Measurements from ENCODE around the gene RTEL1. TPM values are rescaled to one million over a fixed set of nuclear protein-coding genes. Genes with fewer than 3 reads are reported as not detected.
A peak's percentile ranks its signal among the peaks of the same experiment; 100 is the strongest.
"Not testable (repeated sequence)": the region's sequence is repeated elsewhere in the genome, so short reads cannot be mapped to it uniquely, and the experiment has no call there.

Gene RTEL1
- total RNA-seq, 1 donor from 2014 or later: 16.6 TPM

GRCh38 chr20:63648895-63649589 is 9.1 kb upstream of the RTEL1 start:
- no peak for DNase-seq (ENCODE audit: low read depth)

- DNase-seq (ENCODE audit: low read depth): not testable (repeated sequence)
These were observed 7.6 kb upstream of the RTEL1 start for GRCh38 chr20:63650486-63650885.

- no peak for DNase-seq (ENCODE audit: low read depth)
These were observed 6.2 kb upstream of the RTEL1 start for GRCh38 chr20:63651942-63652191.

GRCh38 chr20:63652192-63652980 is 5.7 kb upstream of the RTEL1 start:
- DNase-seq (ENCODE audit: low read depth): no peak

GRCh38 chr20:63653041-63653973 is 4.8 kb upstream of the RTEL1 start, which contains the start of gene STMN3:
TSS of gene STMN3 (minus strand) at chr20:63653424. CDS start at chr20:63653345, 79 bp downstream.
- DNase-seq (ENCODE audit: low read depth): peak; percentile 89

- no peak for DNase-seq (ENCODE audit: low read depth)
These were observed 4.0 kb upstream of the RTEL1 start for GRCh38 chr20:63653974-63654668.

GRCh38 chr20:63655249-63655648 is 2.9 kb upstream of the RTEL1 start:
- DNase-seq (ENCODE audit: low read depth): no peak

GRCh38 chr20:63656451-63656850 is 1.7 kb upstream of the RTEL1 start:
- no peak for DNase-seq (ENCODE audit: low read depth)

- peak; percentile 28 for DNase-seq (ENCODE audit: low read depth)
These were observed 714 bp upstream of the RTEL1 start for GRCh38 chr20:63657260-63657936.

GRCh38 chr20:63658749-63659187 is 656 bp downstream of the RTEL1 start:
- DNase-seq (ENCODE audit: low read depth): no peak

- no peak for DNase-seq (ENCODE audit: low read depth)
These were observed 1.3 kb downstream of the RTEL1 start for GRCh38 chr20:63659370-63659769.

- not testable (repeated sequence) for DNase-seq (ENCODE audit: low read depth)
These were observed 2.1 kb downstream of the RTEL1 start for GRCh38 chr20:63660174-63660573.

- no peak for DNase-seq (ENCODE audit: low read depth)
These were observed 2.5 kb downstream of the RTEL1 start for GRCh38 chr20:63660622-63661021.

- no peak for DNase-seq (ENCODE audit: low read depth)
These were observed 3.0 kb downstream of the RTEL1 start for GRCh38 chr20:63661108-63661507.

- DNase-seq (ENCODE audit: low read depth): no peak
These were observed 4.1 kb downstream of the RTEL1 start for GRCh38 chr20:63661959-63662812.

GRCh38 chr20:63662813-63663189 is 4.7 kb downstream of the RTEL1 start:
- no peak for DNase-seq (ENCODE audit: low read depth)

- DNase-seq (ENCODE audit: low read depth): no peak
These were observed 5.4 kb downstream of the RTEL1 start for GRCh38 chr20:63663332-63664066.

- no peak for DNase-seq (ENCODE audit: low read depth)
These were observed 6.2 kb downstream of the RTEL1 start for GRCh38 chr20:63664143-63664851.

Measured in myocyte (in vitro differentiated cells).